Measurements from ENCODE around the gene NFKBIB.

DNA sequence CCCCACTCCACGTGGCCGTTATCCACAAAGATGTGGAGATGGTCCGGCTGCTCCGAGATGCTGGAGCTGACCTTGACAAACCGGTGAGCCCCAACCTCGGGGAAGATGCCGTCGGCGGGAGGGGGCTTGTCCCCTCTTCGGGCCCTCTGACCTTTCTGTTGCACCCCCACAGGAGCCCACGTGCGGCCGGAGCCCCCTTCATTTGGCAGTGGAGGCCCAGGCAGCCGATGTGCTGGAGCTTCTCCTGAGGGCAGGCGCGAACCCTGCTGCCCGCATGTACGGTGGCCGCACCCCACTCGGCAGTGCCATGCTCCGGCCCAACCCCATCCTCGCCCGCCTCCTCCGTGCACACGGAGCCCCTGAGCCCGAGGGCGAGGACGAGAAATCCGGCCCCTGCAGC lies 7.5 kb downstream of the NFKBIB start:
- TF ChIP-seq, protein P1, sequence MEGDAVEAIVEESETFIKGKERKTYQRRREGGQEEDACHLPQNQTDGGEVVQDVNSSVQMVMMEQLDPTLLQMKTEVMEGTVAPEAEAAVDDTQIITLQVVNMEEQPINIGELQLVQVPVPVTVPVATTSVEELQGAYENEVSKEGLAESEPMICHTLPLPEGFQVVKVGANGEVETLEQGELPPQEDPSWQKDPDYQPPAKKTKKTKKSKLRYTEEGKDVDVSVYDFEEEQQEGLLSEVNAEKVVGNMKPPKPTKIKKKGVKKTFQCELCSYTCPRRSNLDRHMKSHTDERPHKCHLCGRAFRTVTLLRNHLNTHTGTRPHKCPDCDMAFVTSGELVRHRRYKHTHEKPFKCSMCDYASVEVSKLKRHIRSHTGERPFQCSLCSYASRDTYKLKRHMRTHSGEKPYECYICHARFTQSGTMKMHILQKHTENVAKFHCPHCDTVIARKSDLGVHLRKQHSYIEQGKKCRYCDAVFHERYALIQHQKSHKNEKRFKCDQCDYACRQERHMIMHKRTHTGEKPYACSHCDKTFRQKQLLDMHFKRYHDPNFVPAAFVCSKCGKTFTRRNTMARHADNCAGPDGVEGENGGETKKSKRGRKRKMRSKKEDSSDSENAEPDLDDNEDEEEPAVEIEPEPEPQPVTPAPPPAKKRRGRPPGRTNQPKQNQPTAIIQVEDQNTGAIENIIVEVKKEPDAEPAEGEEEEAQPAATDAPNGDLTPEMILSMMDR (IDR thresholded peaks at IDR 0.05; ENCODE audit: borderline replicate concordance, extremely low read depth, low read length, poor library complexity, severe bottlenecking), result no peak
- no peak for TF ChIP-seq EZH2 (IDR thresholded peaks at IDR 0.05; ENCODE audit: borderline replicate concordance, low read depth, low read length, severe bottlenecking)
